ENCODE measurements around the gene MAP2K2.

The MAP2K2 gene

GRCh38 chr19:4042731-4043082, 81.2 kb downstream of the MAP2K2 start:
- no peak overlapping the region for H3K4me3 ChIP-seq (ENCODE audit: low read depth, low read length)
- no peak for DNase-seq (ENCODE audit: low read depth)
- TF ChIP-seq MYC (IDR thresholded peaks at IDR 0.05; ENCODE audit: low read depth, low read length) (no peak), POLR2A (IDR thresholded peaks at IDR 0.05; ENCODE audit: extremely low read depth, insufficient read length) (no peak), CTCF (IDR thresholded peaks at IDR 0.05; ENCODE audit: low read depth, low read length) (no peak), MAX (IDR thresholded peaks at IDR 0.05; ENCODE audit: low read depth, low read length) (no peak)

GRCh38 chr19:4042064-4042730, 81.7 kb downstream of the MAP2K2 start:
- no peak overlapping the region for H3K4me3 ChIP-seq (ENCODE audit: low read depth, low read length)
- DNase-seq (ENCODE audit: low read depth): no peak
- TF ChIP-seq MYC (IDR thresholded peaks at IDR 0.05; ENCODE audit: low read depth, low read length) (no peak), MAX (IDR thresholded peaks at IDR 0.05; ENCODE audit: low read depth, low read length) (no peak), CTCF (IDR thresholded peaks at IDR 0.05; ENCODE audit: low read depth, low read length) (no peak), POLR2A (IDR thresholded peaks at IDR 0.05; ENCODE audit: extremely low read depth, insufficient read length) (no peak)

Measured in NB4 (cell line).